K562 (cell line): ENCODE measurements around the gene GRB10.

Experiments
- E2F1 ChIP-seq: sonication (generic); formaldehyde crosslinking; IDR thresholded peaks from 2 replicates; pipeline ENCODE4 v1.8.1; 2023; ENCODE audit warnings: mild to moderate bottlenecking, missing genetic modification reagents, moderate library complexity
- EP300 ChIP-seq: IDR thresholded peaks from 2 replicates; pipeline ENCODE4 v1.6.1; 2012; ENCODE audit warnings: low read length, improper control_type of control experiment
- POLR2A ChIP-seq: fragments of 450-650 bp; conservative IDR thresholded peaks from 2 replicates; pipeline ENCODE4 v1.6.1; 2016
- POLR2AphosphoS5 ChIP-seq: IDR thresholded peaks from 2 replicates; pipeline ENCODE4 v1.6.1; 2011; ENCODE audit warnings: mild to moderate bottlenecking, low read depth, low read length, moderate library complexity; ENCODE audit not compliant: control insufficient read depth, insufficient read depth
- RBM34 ChIP-seq: fragments of 200-400 bp; formaldehyde crosslinking; IDR thresholded peaks from 2 replicates; pipeline ENCODE4 v1.6.1; 2018; ENCODE audit warnings: low read length, borderline replicate concordance; ENCODE audit not compliant: insufficient read depth
- REST ChIP-seq, 2 experiments: fragments of 450-650 bp; formaldehyde crosslinking in 1 of 2; IDR thresholded peaks; 2 replicates each; pipeline versions ENCODE4 v1.4.0 to v1.6.1; 2014 to 2020; ENCODE audit warnings: mild to moderate bottlenecking in 2 of 2, borderline replicate concordance in 1 of 2, low read depth in 1 of 2
- XRCC4 ChIP-seq: IDR thresholded peaks from one replicate; pipeline ENCODE4 v1.6.1; 2011; ENCODE audit not compliant: insufficient read depth, insufficient read length; ENCODE audit errors: extremely low read depth
- ZHX1 ChIP-seq: fragments of 150-350 bp; conservative IDR thresholded peaks from 2 replicates; pipeline ENCODE4 v1.6.1; 2014; ENCODE audit warnings: low read length

GRCh38 chr7:50768485-50769474 is 13.9 kb downstream of the GRB10 start:
- TF ChIP-seq ZHX1 = no peak
- no peak for TF ChIP-seq E2F1 (CRISPR knock-in tag)
- no peak for TF ChIP-seq POLR2AphosphoS5
- TF ChIP-seq RBM34 = no peak
- TF ChIP-seq POLR2A = no peak
- no peak for TF ChIP-seq REST (IDR thresholded peaks at IDR 0.05; ENCODE audit: borderline replicate concordance)
- no peak for TF ChIP-seq REST (CRISPR knock-in tag; IDR thresholded peaks at IDR 0.05; ENCODE audit: low read depth)
- no peak for TF ChIP-seq XRCC4
- no peak for TF ChIP-seq EP300
